Neural progenitor cell (in vitro differentiated cells): Measurements from ENCODE around the gene SPTLC1. TPM values are rescaled to one million over a fixed set of nuclear protein-coding genes. Genes with fewer than 3 reads are reported as not detected.

Experiments used
- DNase-seq: peaks from one replicate; pipeline ENCODE4 v3.0.0-alpha.2; 2016; ENCODE audit warnings: low spot score
- H2AFZ ChIP-seq: fragments of 200-600 bp; sonication (generic); replicated peaks from 2 replicates; pipeline ENCODE4 v1.6.1; 2016; ENCODE audit warnings: antibody characterized with exemption
- H3F3A ChIP-seq: fragments of 200-600 bp; sonication (generic); 2 replicates; pipeline ENCODE4 v1.6.1; 2016; ENCODE audit warnings: antibody characterized with exemption, low read depth
- H3K27ac ChIP-seq: fragments of 200-600 bp; sonication (generic); 2 replicates; pipeline ENCODE4 v1.5.1; 2016; ENCODE audit warnings: mild to moderate bottlenecking
- H3K27me3 ChIP-seq: fragments of 200-600 bp; sonication (generic); 2 replicates; pipeline ENCODE4 v1.6.1; 2016; ENCODE audit warnings: mild to moderate bottlenecking, moderate library complexity
- H3K36me3 ChIP-seq: fragments of 200-600 bp; sonication (generic); 2 replicates; pipeline ENCODE4 v1.5.1; 2016
- H3K4me1 ChIP-seq: fragments of 200-600 bp; sonication (generic); 2 replicates; pipeline ENCODE4 v1.6.1; 2016; ENCODE audit warnings: mixed run types
- H3K4me2 ChIP-seq: fragments of 200-600 bp; sonication (generic); 2 replicates; pipeline ENCODE4 v1.6.1; 2016
- H3K4me3 ChIP-seq: fragments of 200-600 bp; sonication (generic); 2 replicates; pipeline ENCODE4 v1.5.1; 2016
- H3K79me2 ChIP-seq: fragments of 200-600 bp; sonication (generic); 2 replicates; pipeline ENCODE4 v1.6.1; 2016; ENCODE audit warnings: low read depth
- H3K9ac ChIP-seq: fragments of 200-600 bp; sonication (generic); 2 replicates; pipeline ENCODE4 v1.6.1; 2016
- H3K9me3 ChIP-seq: fragments of 200-600 bp; sonication (generic); 2 replicates; pipeline ENCODE4 v1.5.1; 2016; ENCODE audit warnings: low read depth
- H4K20me1 ChIP-seq: fragments of 200-600 bp; sonication (generic); 2 replicates; pipeline ENCODE4 v1.6.1; 2016; ENCODE audit warnings: low read depth
- H3K27ac Mint-ChIP-seq: 3 replicates; pipeline ENCODE4 v1.8.0; 2021; ENCODE audit warnings: mixed read lengths
- H3K27me3 Mint-ChIP-seq: 2 replicates; pipeline ENCODE4 v1.8.0; 2022; ENCODE audit warnings: low read depth, mild to moderate bottlenecking, inconsistent platforms, moderate library complexity, mixed read lengths; ENCODE audit not compliant: insufficient read depth
- H3K36me3 Mint-ChIP-seq: 3 replicates; pipeline ENCODE4 v1.8.0; 2021; ENCODE audit warnings: mixed read lengths
- H3K4me1 Mint-ChIP-seq: 3 replicates; pipeline ENCODE4 v1.8.0; 2021; ENCODE audit warnings: mixed read lengths
- H3K4me3 Mint-ChIP-seq: 3 replicates; pipeline ENCODE4 v1.8.0; 2021; ENCODE audit warnings: mild to moderate bottlenecking, moderate library complexity, mixed read lengths
- H3K9me3 Mint-ChIP-seq: 3 replicates; pipeline ENCODE4 v1.8.0; 2020; ENCODE audit warnings: mixed read lengths
- CTCF ChIP-seq: fragments of 200-600 bp; sonication (generic); IDR thresholded peaks from 2 replicates; pipeline ENCODE4 v1.5.1; 2017; ENCODE audit warnings: antibody characterized with exemption, mild to moderate bottlenecking
- EZH2 ChIP-seq: fragments of 200-600 bp; sonication (generic); IDR thresholded peaks from 2 replicates; pipeline ENCODE4 v1.6.1; 2017; ENCODE audit warnings: antibody characterized with exemption, mild to moderate bottlenecking, moderate library complexity
- EZH2phosphoT487 ChIP-seq: fragments of 200-600 bp; sonication (generic); IDR thresholded peaks from 2 replicates; pipeline ENCODE4 v1.6.1; 2017; ENCODE audit warnings: antibody characterized with exemption
- total RNA-seq: library from RNA; depleted of rRNA; stranded (reverse); fragments of >200 nt; gene quantifications from 2 replicates; pipeline ENCODE4 v1.2.3, GENCODE V29; 2015; ENCODE audit warnings: low replicate concordance

Gene SPTLC1
- total RNA-seq, 1 donor from 2014 or later, result 119 TPM

DNA sequence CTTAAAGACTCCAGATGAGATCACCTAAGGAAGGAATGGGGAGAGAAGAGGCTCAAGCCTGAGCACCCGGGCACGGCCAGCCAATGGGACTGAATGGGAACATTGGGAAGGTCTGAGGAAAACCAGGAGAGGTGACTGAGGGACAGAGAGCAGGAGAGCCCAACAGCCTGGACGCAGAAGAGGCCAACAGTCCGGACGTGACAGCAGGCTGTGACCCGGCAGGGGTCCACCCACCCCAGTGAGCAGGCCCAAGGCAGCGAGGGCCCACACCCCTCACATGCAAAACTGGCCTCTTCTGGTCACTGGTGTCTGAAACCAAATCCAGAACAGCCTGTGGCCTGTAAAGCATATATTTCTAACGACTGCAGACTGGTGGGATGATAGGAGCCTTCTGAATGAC, 7.6 kb upstream of the SPTLC1 start:
- no peaks in the 10 kb centered on the region for H3K36me3 ChIP-seq
- Mint-ChIP-seq H3K9me3 (no peaks in the 10 kb centered on the region), H3K27me3 (no peaks in the 10 kb centered on the region), H3K27ac (no peak overlapping the region), H3K4me3 (no peak overlapping the region), H3K36me3 (no peaks in the 10 kb centered on the region), H3K4me1 (no peaks in the 10 kb centered on the region)
- H3K79me2 ChIP-seq, result no peaks in the 10 kb centered on the region
- H3K9ac ChIP-seq, result no peak overlapping the region
- no peaks in the 10 kb centered on the region for H4K20me1 ChIP-seq
- no peak overlapping the region for H3K4me2 ChIP-seq
- no peaks in the 10 kb centered on the region for H3K4me1 ChIP-seq
- no peak overlapping the region for H3K4me3 ChIP-seq
- H3K9me3 ChIP-seq, result no peaks in the 10 kb centered on the region
- H3F3A ChIP-seq, result no peaks in the 10 kb centered on the region
- peak overlapping the region; percentile 54 for H2AFZ ChIP-seq
- H3K27ac ChIP-seq, result no peak overlapping the region
- TF ChIP-seq EZH2, result no peak
- TF ChIP-seq CTCF, result no peak
- TF ChIP-seq EZH2phosphoT487, result no peak
- DNase-seq, result no peak
- H3K27me3 ChIP-seq, result no peaks in the 10 kb centered on the region

GRCh38 chr9:92122061-92122460, 6.8 kb upstream of the SPTLC1 start:
- Histone ChIP-seq H3K9ac (no peak overlapping the region), H3F3A (no peaks in the 10 kb centered on the region), H3K27ac (no peak overlapping the region), H2AFZ (no peak overlapping the region), H3K79me2 (no peaks in the 10 kb centered on the region), H3K36me3 (no peaks in the 10 kb centered on the region), H4K20me1 (no peaks in the 10 kb centered on the region), H3K4me1 (no peaks in the 10 kb centered on the region), H3K4me2 (no peak overlapping the region), H3K4me3 (no peak overlapping the region), H3K9me3 (no peaks in the 10 kb centered on the region), H3K27me3 (no peaks in the 10 kb centered on the region)
- H3K4me3 Mint-ChIP-seq, result no peak overlapping the region
- no peaks in the 10 kb centered on the region for H3K9me3 Mint-ChIP-seq
- no peak overlapping the region for H3K27ac Mint-ChIP-seq
- no peaks in the 10 kb centered on the region for H3K27me3 Mint-ChIP-seq
- DNase-seq, result no peak
- TF ChIP-seq EZH2 (no peak), CTCF (no peak), EZH2phosphoT487 (no peak)
- H3K36me3 Mint-ChIP-seq, result no peaks in the 10 kb centered on the region
- H3K4me1 Mint-ChIP-seq, result no peaks in the 10 kb centered on the region

DNA sequence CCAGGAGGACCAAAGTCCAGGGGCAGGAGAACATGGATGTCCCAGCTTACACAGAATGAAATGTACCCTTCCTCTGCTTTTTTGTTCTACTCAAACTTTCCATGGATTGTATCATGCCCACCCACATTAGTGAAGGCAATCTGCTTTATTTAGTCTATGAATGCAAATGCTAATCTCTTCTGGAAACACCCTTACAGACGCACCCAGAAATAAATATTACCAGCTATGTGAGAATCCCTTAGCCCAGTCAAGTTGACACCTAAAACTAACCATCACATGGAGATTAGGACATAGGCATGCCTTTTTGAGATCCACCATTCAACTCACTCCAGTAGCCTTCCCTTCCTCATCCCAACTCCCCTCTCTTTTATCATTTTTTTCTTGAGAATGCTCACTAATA, 6.1 kb upstream of the SPTLC1 start:
- Mint-ChIP-seq H3K9me3 (no peaks in the 10 kb centered on the region), H3K27ac (no peak overlapping the region), H3K27me3 (no peaks in the 10 kb centered on the region), H3K4me1 (no peaks in the 10 kb centered on the region), H3K4me3 (no peak overlapping the region), H3K36me3 (no peaks in the 10 kb centered on the region)
- DNase-seq, result no peak
- Histone ChIP-seq H3F3A (no peaks in the 10 kb centered on the region), H3K4me3 (no peak overlapping the region), H3K4me1 (no peaks in the 10 kb centered on the region), H3K9me3 (no peaks in the 10 kb centered on the region), H2AFZ (no peak overlapping the region), H3K9ac (no peak overlapping the region), H3K27ac (no peak overlapping the region), H3K27me3 (no peaks in the 10 kb centered on the region), H3K79me2 (no peaks in the 10 kb centered on the region), H3K36me3 (no peaks in the 10 kb centered on the region), H4K20me1 (no peaks in the 10 kb centered on the region), H3K4me2 (no peak overlapping the region)
- TF ChIP-seq EZH2 (no peak), EZH2phosphoT487 (no peak), CTCF (no peak)
